ENCODE measurements around the gene UCP2.

Gene UCP2, protein sequence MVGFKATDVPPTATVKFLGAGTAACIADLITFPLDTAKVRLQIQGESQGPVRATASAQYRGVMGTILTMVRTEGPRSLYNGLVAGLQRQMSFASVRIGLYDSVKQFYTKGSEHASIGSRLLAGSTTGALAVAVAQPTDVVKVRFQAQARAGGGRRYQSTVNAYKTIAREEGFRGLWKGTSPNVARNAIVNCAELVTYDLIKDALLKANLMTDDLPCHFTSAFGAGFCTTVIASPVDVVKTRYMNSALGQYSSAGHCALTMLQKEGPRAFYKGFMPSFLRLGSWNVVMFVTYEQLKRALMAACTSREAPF

DNA sequence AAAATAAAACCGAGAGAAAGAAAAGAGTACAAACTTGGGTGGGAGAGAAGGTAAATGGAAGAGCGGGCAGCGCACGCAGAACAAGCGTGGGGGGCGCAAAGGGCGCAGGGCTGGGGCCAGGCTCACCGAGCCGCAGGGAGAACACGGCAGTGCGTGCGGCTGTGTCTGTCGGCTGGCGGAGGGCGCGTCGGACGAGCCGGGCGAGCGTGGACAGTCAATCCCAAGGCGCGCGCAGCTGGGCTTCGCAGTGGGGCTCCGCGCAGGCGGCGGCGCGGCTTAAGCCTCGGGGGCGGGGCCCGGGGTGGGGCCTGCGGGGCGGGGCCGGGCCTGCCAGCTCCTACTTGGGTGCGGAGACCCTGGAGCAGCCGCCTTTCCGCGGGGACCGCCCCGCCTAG, at the start of gene UCP2:
Gene UCP2, minus strand, starts transcription at position 249 of the 395 bp plus-strand sequence. CDS start 4,465 bp downstream, outside the sequence.
- DNase-seq (ENCODE audit: low read depth): peak; percentile 65
- peak within 1 kb of the TSS; percentile 70 for H3K4me3 ChIP-seq (replicated peaks; ENCODE audit: low read depth, low read length)
- TF ChIP-seq, protein P1, sequence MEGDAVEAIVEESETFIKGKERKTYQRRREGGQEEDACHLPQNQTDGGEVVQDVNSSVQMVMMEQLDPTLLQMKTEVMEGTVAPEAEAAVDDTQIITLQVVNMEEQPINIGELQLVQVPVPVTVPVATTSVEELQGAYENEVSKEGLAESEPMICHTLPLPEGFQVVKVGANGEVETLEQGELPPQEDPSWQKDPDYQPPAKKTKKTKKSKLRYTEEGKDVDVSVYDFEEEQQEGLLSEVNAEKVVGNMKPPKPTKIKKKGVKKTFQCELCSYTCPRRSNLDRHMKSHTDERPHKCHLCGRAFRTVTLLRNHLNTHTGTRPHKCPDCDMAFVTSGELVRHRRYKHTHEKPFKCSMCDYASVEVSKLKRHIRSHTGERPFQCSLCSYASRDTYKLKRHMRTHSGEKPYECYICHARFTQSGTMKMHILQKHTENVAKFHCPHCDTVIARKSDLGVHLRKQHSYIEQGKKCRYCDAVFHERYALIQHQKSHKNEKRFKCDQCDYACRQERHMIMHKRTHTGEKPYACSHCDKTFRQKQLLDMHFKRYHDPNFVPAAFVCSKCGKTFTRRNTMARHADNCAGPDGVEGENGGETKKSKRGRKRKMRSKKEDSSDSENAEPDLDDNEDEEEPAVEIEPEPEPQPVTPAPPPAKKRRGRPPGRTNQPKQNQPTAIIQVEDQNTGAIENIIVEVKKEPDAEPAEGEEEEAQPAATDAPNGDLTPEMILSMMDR (IDR thresholded peaks at IDR 0.05; ENCODE audit: low read length, missing control alignments): no peak

DNA sequence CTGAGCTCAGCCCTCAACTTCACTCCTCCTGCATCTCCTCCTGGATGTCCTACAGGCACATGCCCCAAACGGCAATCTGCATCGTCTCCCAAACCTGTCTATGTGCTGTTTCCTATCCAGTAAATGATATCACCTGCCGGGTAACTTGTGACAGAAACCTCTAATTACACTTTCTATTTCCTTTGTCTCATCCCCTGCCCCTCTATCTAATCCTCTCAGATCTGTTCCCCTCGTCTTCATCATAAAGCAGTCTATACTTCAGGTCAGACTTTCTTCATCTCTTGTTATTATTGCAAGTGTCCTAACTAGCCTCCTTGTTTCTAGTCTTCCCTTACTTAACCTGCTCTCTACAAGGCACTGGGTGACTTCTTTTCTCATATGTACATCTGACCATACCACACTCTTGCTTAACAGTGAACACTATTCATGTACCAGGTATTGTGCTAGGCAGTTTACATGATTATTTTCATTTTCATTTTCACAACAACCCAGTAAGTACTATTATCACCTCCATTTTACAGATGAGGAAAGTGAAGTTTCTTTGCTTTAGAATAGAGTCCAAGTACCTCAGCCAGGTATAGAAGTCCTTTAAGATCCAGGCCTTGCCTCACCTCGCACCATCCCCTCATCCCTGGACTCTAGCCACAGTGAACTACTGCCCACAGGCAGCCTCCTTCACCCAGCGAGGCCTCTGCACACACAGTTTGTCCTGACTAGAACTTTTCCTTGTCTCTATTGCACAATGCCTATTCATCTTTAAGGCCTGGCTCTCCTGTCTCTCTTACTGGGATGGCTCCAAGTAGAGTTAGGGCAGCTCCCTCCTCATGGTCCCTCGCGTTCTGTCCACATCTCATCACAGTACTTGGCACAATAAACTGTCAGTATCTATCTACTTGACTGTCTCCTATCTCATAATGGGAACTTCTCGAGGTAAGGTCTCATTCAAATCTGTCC, 48.4 kb upstream of the UCP2 start:
- TF ChIP-seq, protein P1 (IDR thresholded peaks at IDR 0.05; ENCODE audit: low read length, missing control alignments): no peak
- H3K4me3 ChIP-seq (replicated peaks; ENCODE audit: low read depth, low read length): no peak overlapping the region
- no peak for DNase-seq (ENCODE audit: low read depth)

DNA sequence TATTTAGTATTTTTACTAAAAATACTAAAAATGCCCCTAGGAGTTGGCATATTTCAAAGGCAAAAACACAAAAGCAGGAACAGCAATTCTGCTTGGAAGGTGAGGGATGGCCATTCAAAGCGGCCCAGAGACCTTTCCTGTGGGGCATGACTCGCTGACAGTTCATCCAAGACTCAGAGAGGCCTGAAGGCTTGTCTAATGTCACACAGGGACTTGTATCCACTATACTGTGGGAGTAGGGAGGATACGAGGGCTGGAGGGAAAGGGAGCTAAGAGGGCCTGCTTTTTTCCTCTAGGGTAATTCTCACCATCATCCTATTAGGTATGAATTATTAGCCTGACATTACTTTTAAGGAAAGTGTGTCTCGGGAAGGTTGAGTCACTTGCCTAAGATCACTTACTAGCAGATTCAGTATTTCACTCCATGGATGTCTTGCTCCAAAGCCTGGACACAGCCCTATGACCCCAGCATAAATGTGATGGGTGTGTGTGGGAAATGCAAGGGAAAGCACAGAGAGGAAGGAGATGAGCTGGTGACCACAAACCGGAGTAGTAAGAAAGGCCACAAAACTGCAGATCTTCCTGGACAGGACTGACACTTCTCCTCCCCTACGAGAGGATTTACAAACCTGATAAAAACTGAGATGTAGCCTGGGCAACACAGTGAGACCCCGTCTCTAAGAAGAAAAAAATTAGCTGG, 43.0 kb upstream of the UCP2 start:
- peak; percentile 19 for DNase-seq (ENCODE audit: low read depth)
- TF ChIP-seq, protein P1 (IDR thresholded peaks at IDR 0.05; ENCODE audit: low read length, missing control alignments): no peak
- H3K4me3 ChIP-seq (replicated peaks; ENCODE audit: low read depth, low read length): no peak overlapping the region

DNA sequence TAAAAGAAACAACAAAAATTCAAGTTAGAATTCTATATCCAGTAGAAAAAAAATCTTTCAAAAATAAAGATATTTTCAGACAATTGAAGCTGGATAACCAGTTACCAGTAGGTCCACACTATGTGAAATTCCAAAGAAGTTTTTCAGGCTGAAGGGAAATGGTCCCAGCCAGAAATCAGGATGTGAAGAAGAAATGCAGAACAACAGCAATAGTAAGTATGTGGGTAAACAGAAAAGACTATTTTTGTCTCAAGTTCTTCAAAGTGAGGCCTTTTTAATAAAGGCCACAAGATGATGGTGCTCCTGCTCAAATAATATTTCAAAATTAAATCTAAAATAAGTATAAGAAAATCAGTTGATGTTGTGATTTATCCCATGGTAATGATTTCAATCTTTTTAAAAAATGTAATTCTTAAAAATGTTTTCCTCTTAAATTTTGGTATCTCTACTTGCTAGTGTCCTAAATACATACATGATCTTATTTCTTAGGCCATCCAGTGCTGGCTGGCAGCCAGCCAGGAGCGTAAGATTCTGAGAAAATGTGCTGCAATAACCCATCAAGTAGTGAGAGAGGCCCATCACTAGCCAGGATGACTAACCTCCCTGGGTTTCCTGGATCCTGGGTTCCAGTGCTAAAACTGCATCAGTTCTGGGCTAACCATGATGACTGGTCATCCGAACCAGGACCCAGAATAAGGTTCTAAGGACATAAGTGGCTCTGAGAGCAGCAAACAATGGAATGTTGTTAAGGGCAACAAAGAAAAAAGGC, 41.8 kb upstream of the UCP2 start:
- H3K4me3 ChIP-seq (replicated peaks; ENCODE audit: low read depth, low read length): no peak overlapping the region
- peak; percentile 90 for DNase-seq (ENCODE audit: low read depth)
- TF ChIP-seq, protein P1 (IDR thresholded peaks at IDR 0.05; ENCODE audit: low read length, missing control alignments): no peak

DNA sequence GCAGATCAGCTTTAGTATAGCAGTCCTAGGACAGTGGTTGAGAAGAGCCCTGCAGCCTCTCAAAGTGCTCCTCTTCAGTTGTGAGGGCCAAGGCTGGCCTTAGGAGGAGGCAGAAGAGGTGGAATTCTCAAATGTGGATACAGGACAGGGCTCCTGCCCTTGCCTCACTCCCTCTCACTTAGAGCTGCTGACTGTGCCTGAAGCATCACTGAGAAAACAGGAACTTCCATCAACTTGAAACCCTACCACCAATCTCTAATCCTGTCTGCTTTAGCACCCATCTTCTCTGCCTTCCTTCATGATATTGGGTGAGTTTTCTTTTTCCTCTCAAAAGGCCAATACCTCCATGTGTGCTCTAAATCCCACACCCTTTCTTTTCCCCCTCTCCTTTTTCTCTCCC, 40.6 kb upstream of the UCP2 start:
- H3K4me3 ChIP-seq (replicated peaks; ENCODE audit: low read depth, low read length): no peak overlapping the region
- TF ChIP-seq, protein P1 (IDR thresholded peaks at IDR 0.05; ENCODE audit: low read length, missing control alignments): no peak
- no peak for DNase-seq (ENCODE audit: low read depth)

DNA sequence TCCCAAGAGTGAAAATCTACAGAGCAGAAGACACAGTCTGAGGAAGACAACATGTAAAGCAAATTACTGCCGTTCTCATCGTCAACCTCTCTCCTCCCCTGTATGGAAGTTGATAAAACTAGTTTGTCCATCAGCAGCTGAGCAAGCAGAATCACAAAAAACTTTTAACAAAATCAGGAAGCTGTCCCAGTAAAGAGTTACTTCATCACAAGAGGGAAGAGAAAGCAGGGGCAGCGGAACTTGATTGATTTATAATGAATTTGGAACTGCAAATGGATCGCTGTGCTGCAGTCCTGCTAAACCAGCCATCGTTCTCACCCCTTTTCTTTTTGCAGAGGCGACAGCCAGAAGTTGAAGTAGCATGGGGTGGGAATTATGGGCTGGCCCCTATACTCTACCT, 39.9 kb upstream of the UCP2 start:
- TF ChIP-seq, protein P1 (IDR thresholded peaks at IDR 0.05; ENCODE audit: low read length, missing control alignments): no peak
- no peak for DNase-seq (ENCODE audit: low read depth)
- no peak overlapping the region for H3K4me3 ChIP-seq (replicated peaks; ENCODE audit: low read depth, low read length)
